HepG2 (cell line): Measurements from ENCODE around the gene EEF1E1. TPM values are rescaled to one million over a fixed set of nuclear protein-coding genes. Genes with fewer than 3 reads are reported as not detected.

ENCODE experiments used
- ARID2 ChIP-seq: sonication (generic); formaldehyde crosslinking; IDR thresholded peaks from 2 replicates; pipeline ENCODE4 v1.8.1; 2022; ENCODE audit warnings: mild to moderate bottlenecking, missing genetic modification reagents, borderline replicate concordance
- ARNTL ChIP-seq: sonication (generic); formaldehyde crosslinking; IDR thresholded peaks from 2 replicates; pipeline ENCODE4 v1.4.0; 2020; ENCODE audit warnings: mild to moderate bottlenecking, missing genetic modification reagents
- ATAD3A ChIP-seq: sonication (generic); formaldehyde crosslinking; IDR thresholded peaks from 2 replicates; pipeline ENCODE4 v1.4.0; 2020; ENCODE audit warnings: missing genetic modification reagents
- CHCHD3 ChIP-seq: sonication (generic); formaldehyde crosslinking; IDR thresholded peaks from 2 replicates; pipeline ENCODE4 v1.8.0; 2022; ENCODE audit warnings: mild to moderate bottlenecking, missing genetic modification reagents, moderate library complexity
- EP300 ChIP-seq, 3 experiments: sonication (generic) in 1 of 3; formaldehyde crosslinking in 1 of 3; IDR thresholded peaks; 2 replicates each; pipeline versions ENCODE4 v1.5.1 to v1.6.1; 2011 to 2020; ENCODE audit warnings: low read depth in 2 of 3, low read length in 2 of 3, borderline replicate concordance in 1 of 3, improper control_type of control experiment in 1 of 3, mild to moderate bottlenecking in 1 of 3, missing genetic modification reagents in 1 of 3, moderate library complexity in 1 of 3
- FOXK1 ChIP-seq: sonication (generic); formaldehyde crosslinking; IDR thresholded peaks from 2 replicates; pipeline ENCODE4 v1.4.0; 2020; ENCODE audit warnings: low read depth, missing genetic modification reagents, borderline replicate concordance
- JDP2 ChIP-seq: sonication (generic); formaldehyde crosslinking; IDR thresholded peaks from 2 replicates; pipeline ENCODE4 v1.8.1; 2022; ENCODE audit warnings: missing genetic modification reagents, borderline replicate concordance
- MTA1 ChIP-seq: sonication (generic); formaldehyde crosslinking; IDR thresholded peaks from 2 replicates; pipeline ENCODE4 v1.4.0; 2020; ENCODE audit warnings: missing genetic modification reagents, mild to moderate bottlenecking, borderline replicate concordance
- NFATC3 ChIP-seq: sonication (generic); formaldehyde crosslinking; IDR thresholded peaks from 2 replicates; pipeline ENCODE4 v1.5.1; 2020; ENCODE audit warnings: mild to moderate bottlenecking, missing genetic modification reagents
- NFE2L2 ChIP-seq: fragments of 150-350 bp; IDR thresholded peaks from 2 replicates; pipeline ENCODE4 v1.6.1; 2014; ENCODE audit warnings: low read length
- POGZ ChIP-seq: sonication (generic); formaldehyde crosslinking; IDR thresholded peaks from 2 replicates; pipeline ENCODE4 v1.4.0; 2020; ENCODE audit warnings: mild to moderate bottlenecking, missing genetic modification reagents
- RBAK ChIP-seq: sonication (generic); formaldehyde crosslinking; IDR thresholded peaks from 2 replicates; pipeline ENCODE4 v1.5.1; 2020; ENCODE audit warnings: mild to moderate bottlenecking, missing genetic modification reagents
- U2AF2 ChIP-seq: fragments of 200-400 bp; formaldehyde crosslinking; IDR thresholded peaks from 2 replicates; pipeline ENCODE4 v1.6.1; 2017; ENCODE audit warnings: low read depth, mild to moderate bottlenecking, low read length
- ZFP62 ChIP-seq: sonication (generic); formaldehyde crosslinking; IDR thresholded peaks from 2 replicates; pipeline ENCODE4 v1.4.0; 2020; ENCODE audit warnings: missing genetic modification reagents
- ZNF766 ChIP-seq: sonication (generic); formaldehyde crosslinking; IDR thresholded peaks from 2 replicates; pipeline ENCODE4 v1.5.0; 2020; ENCODE audit warnings: missing genetic modification reagents, borderline replicate concordance
- ZSCAN30 ChIP-seq: sonication (generic); formaldehyde crosslinking; IDR thresholded peaks from 2 replicates; pipeline ENCODE4 v1.5.0; 2020; ENCODE audit warnings: mild to moderate bottlenecking, missing genetic modification reagents
- polyA plus RNA-seq, 8 experiments: library from polyadenylated mRNA; depleted of rRNA in 3 of 8; stranded (reverse) in 7 of 8; unstranded in 1 of 8; fragments of >200 nt; fragmentation: Illumina TruSeq in 4 of 8; extraction: Trizol in 4 of 8; gene quantifications; 2 replicates each; pipeline versions ENCODE4 v1.2.1 to v1.2.3, GENCODE V29; 2011 to 2016; ENCODE audit warnings: low read depth in 4 of 8, missing spikeins in 1 of 8, mixed read lengths in 1 of 8; ENCODE audit not compliant: insufficient read depth in 1 of 8
- total RNA-seq, 5 experiments: library from RNA; depleted of rRNA; stranded (reverse); fragments of >200 nt; fragmentation: Illumina TruSeq; extraction: Trizol; gene quantifications; 2 replicates each; pipeline ENCODE4 v1.2.3, GENCODE V29; 2016; ENCODE audit warnings: low read depth in 1 of 5
- TF ChIP-seq, protein P1 (sequence below): sonication (generic); formaldehyde crosslinking; IDR thresholded peaks from 2 replicates; pipeline ENCODE4 v1.5.1; 2020; ENCODE audit warnings: missing genetic modification reagents, mild to moderate bottlenecking, borderline replicate concordance
- TF ChIP-seq, protein P2 (sequence below): sonication (generic); formaldehyde crosslinking; IDR thresholded peaks from 2 replicates; pipeline ENCODE4 v1.4.0; 2020; ENCODE audit warnings: low read depth, mild to moderate bottlenecking, missing genetic modification reagents
- TF ChIP-seq, protein P3 (sequence below): sonication (generic); formaldehyde crosslinking; IDR thresholded peaks from 2 replicates; pipeline ENCODE4 v1.5.0; 2020; ENCODE audit warnings: mild to moderate bottlenecking, missing genetic modification reagents, borderline replicate concordance
- TF ChIP-seq, protein P4 (sequence below): IDR thresholded peaks from 2 replicates; pipeline ENCODE4 v1.6.1; 2018; ENCODE audit warnings: missing genetic modification reagents, mild to moderate bottlenecking, missing compliant biosample characterization

EEF1E1 gene
- total and polyA plus RNA-seq, 2 of the 13 experiments (the other 11 are each of a cell fraction or from before 2014, with no cell fraction given): 128 to 188 TPM

DNA sequence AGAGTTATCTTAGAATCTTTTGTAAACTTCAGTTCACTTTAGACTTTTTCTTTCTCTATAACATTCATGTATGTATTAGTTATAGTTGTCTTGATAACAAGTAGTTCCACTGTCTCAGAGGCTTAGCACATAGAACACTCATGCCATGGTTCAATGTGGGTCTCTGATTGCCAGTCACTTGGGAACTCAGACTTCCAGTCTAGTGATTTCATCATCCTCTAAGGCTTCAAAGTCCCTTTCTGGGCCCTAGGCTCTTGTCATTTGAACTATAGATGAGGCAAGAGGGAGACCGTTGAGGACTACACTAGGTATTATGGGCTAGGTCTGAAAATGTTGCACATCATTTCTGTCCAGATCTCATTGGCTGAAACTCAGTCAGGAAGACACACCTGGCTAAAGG is 8.4 kb upstream of the EEF1E1 start (continued):
- TF ChIP-seq ARNTL (no peak), U2AF2 (no peak), ZFP62 (CRISPR knock-in tag) (no peak), ZNF766 (no peak), POGZ (peak; percentile 55), ARID2 (CRISPR knock-in tag) (no peak), RBAK (CRISPR knock-in tag) (peak; percentile 86; the same call in 1 of the 2 replicates), EP300 (IDR thresholded peaks at IDR 0.05; ENCODE audit: low read depth in 2 of 2, low read length in 2 of 2) (peak in 1 of 2 experiments; percentile 27; a peak in 1 of 4 replicates), EP300 (CRISPR knock-in tag; IDR thresholded peaks at IDR 0.05; ENCODE audit: borderline replicate concordance) (0 out of 2 replicates have a peak, but pooled peaks have one; percentile 44), JDP2 (no peak), MTA1 (no peak), NFATC3 (CRISPR knock-in tag) (no peak), ZSCAN30 (CRISPR knock-in tag) (no peak), NFE2L2 (no peak), CHCHD3 (CRISPR knock-in tag) (no peak), FOXK1 (CRISPR knock-in tag) (0 out of 2 replicates have a peak, but pooled peaks have one; percentile 16), ATAD3A (CRISPR knock-in tag) (no peak)
- TF ChIP-seq, protein P1, sequence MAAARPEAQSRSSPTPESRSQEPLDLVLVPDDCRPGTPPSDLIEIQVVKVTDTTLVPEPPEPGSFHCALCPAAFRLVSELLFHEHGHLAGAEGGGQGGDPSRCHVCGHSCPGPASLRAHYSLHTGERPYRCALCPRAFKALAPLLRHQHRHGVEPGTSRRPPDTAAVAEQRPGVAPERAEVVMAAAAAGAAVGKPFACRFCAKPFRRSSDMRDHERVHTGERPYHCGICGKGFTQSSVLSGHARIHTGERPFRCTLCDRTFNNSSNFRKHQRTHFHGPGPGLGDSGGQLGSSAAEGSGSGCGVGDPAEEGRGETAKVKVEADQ (CRISPR knock-in tag): no peak
- TF ChIP-seq, protein P2, sequence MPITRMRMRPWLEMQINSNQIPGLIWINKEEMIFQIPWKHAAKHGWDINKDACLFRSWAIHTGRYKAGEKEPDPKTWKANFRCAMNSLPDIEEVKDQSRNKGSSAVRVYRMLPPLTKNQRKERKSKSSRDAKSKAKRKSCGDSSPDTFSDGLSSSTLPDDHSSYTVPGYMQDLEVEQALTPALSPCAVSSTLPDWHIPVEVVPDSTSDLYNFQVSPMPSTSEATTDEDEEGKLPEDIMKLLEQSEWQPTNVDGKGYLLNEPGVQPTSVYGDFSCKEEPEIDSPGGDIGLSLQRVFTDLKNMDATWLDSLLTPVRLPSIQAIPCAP (CRISPR knock-in tag): no peak
- TF ChIP-seq, protein P3, sequence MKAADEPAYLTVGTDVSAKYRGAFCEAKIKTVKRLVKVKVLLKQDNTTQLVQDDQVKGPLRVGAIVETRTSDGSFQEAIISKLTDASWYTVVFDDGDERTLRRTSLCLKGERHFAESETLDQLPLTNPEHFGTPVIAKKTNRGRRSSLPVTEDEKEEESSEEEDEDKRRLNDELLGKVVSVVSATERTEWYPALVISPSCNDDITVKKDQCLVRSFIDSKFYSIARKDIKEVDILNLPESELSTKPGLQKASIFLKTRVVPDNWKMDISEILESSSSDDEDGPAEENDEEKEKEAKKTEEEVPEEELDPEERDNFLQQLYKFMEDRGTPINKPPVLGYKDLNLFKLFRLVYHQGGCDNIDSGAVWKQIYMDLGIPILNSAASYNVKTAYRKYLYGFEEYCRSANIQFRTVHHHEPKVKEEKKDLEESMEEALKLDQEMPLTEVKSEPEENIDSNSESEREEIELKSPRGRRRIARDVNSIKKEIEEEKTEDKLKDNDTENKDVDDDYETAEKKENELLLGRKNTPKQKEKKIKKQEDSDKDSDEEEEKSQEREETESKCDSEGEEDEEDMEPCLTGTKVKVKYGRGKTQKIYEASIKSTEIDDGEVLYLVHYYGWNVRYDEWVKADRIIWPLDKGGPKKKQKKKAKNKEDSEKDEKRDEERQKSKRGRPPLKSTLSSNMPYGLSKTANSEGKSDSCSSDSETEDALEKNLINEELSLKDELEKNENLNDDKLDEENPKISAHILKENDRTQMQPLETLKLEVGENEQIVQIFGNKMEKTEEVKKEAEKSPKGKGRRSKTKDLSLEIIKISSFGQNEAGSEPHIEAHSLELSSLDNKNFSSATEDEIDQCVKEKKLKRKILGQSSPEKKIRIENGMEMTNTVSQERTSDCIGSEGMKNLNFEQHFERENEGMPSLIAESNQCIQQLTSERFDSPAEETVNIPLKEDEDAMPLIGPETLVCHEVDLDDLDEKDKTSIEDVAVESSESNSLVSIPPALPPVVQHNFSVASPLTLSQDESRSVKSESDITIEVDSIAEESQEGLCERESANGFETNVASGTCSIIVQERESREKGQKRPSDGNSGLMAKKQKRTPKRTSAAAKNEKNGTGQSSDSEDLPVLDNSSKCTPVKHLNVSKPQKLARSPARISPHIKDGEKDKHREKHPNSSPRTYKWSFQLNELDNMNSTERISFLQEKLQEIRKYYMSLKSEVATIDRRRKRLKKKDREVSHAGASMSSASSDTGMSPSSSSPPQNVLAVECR (CRISPR knock-in tag): no peak
- TF ChIP-seq, protein P4, sequence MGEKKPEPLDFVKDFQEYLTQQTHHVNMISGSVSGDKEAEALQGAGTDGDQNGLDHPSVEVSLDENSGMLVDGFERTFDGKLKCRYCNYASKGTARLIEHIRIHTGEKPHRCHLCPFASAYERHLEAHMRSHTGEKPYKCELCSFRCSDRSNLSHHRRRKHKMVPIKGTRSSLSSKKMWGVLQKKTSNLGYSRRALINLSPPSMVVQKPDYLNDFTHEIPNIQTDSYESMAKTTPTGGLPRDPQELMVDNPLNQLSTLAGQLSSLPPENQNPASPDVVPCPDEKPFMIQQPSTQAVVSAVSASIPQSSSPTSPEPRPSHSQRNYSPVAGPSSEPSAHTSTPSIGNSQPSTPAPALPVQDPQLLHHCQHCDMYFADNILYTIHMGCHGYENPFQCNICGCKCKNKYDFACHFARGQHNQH (CRISPR knock-in tag): no peak
